Measurements from ENCODE around the gene MTR. TPM values are rescaled to one million over a fixed set of nuclear protein-coding genes. Genes with fewer than 3 reads are reported as not detected.

MTR gene
- total and polyA plus RNA-seq, 9 of the 15 experiments (the other 6 are each of a cell fraction or from before 2014, with no cell fraction given): 3.4 to 44.3 (median 20.3) TPM

GRCh38 chr1:236913371-236914037, 118.4 kb downstream of the MTR start (continued):
- TF ChIP-seq RHOXF2B (CRISPR knock-in tag; conservative IDR thresholded peaks at IDR 0.05): no peak
- peak; percentile 98 for TF ChIP-seq CCNT2 (IDR thresholded peaks at IDR 0.05; ENCODE audit: borderline replicate concordance, extremely low read depth, insufficient read length, low read depth, low read length)
- TF ChIP-seq ZNF511 (CRISPR knock-in tag; IDR thresholded peaks at IDR 0.05): no peak
- TF ChIP-seq HMG20B (CRISPR knock-in tag; IDR thresholded peaks at IDR 0.05): no peak
- no peak for TF ChIP-seq ZNF780A (CRISPR knock-in tag; IDR thresholded peaks at IDR 0.05)
- no peak for TF ChIP-seq GABPB2 (CRISPR knock-in tag; conservative IDR thresholded peaks at IDR 0.05)
- no peak for TF ChIP-seq ZBTB12 (CRISPR knock-in tag; IDR thresholded peaks at IDR 0.05)
- no peak for TF ChIP-seq STAT5B (CRISPR knock-in tag; IDR thresholded peaks at IDR 0.05)
- no peak for TF ChIP-seq NR0B1 (IDR thresholded peaks at IDR 0.05; ENCODE audit: partially characterized antibody)
- no peak for TF ChIP-seq BRCA1 (IDR thresholded peaks at IDR 0.05)
- TF ChIP-seq BRCA1 (CRISPR knock-in tag; IDR thresholded peaks at IDR 0.05): no peak
- peak in 1 of 2 experiments; percentile 93; a peak in 2 of 4 replicates for TF ChIP-seq ARNT (IDR thresholded peaks at IDR 0.05)
- TF ChIP-seq YY1 (IDR thresholded peaks at IDR 0.05; ENCODE audit: borderline replicate concordance in 1 of 3, control insufficient read depth in 1 of 3, extremely low read depth in 1 of 3, insufficient read depth in 3 of 3, insufficient read length in 1 of 3, insufficient replicate concordance in 2 of 3, low read depth in 1 of 3, low read length in 2 of 3): no peak
- TF ChIP-seq CREB3L1 (IDR thresholded peaks at IDR 0.05; ENCODE audit: borderline replicate concordance, low read depth): no peak
- TF ChIP-seq ZNF77 (CRISPR knock-in tag; IDR thresholded peaks at IDR 0.05): no peak
- no peak for TF ChIP-seq THAP7 (CRISPR knock-in tag; IDR thresholded peaks at IDR 0.05)
- TF ChIP-seq MLX (CRISPR knock-in tag; conservative IDR thresholded peaks at IDR 0.05): no peak
- no peak for TF ChIP-seq MAFF (IDR thresholded peaks at IDR 0.05; ENCODE audit: low read length)
- peak; percentile 86 for TF ChIP-seq ZEB2 (IDR thresholded peaks at IDR 0.05)
- peak; percentile 28; the same call in 1 of the 2 replicates for TF ChIP-seq ATF3 (IDR thresholded peaks at IDR 0.05)
- no peak for TF ChIP-seq ATF3 (CRISPR knock-in tag; conservative IDR thresholded peaks at IDR 0.05)
- peak; percentile 65 for TF ChIP-seq SMARCB1 (IDR thresholded peaks at IDR 0.05; ENCODE audit: insufficient read length, low read depth)

Measured in K562 (cell line).